LoVo (cell line): ENCODE measurements around the gene SUGCT.
A peak's percentile ranks its signal among the peaks of the same experiment; 100 is the strongest.
"Not testable (repeated sequence)": the region's sequence is repeated elsewhere in the genome, so short reads cannot be mapped to it uniquely, and the experiment has no call there.

Experiments
- DNase-seq: peaks from one replicate; pipeline ENCODE4 v3.0.0-alpha.2; 2016; ENCODE audit warnings: low spot score

Gene SUGCT

GRCh38 chr7:40202851-40203250 is 68.0 kb downstream of the SUGCT start:
- no peak for DNase-seq

- no peak for DNase-seq
Observed at GRCh38 chr7:40204581-40204980, 69.8 kb downstream of the SUGCT start.

GRCh38 chr7:40205992-40206391 is 71.2 kb downstream of the SUGCT start:
- no peak for DNase-seq

- DNase-seq: no peak
Observed at GRCh38 chr7:40211276-40212003, 76.6 kb downstream of the SUGCT start.

- DNase-seq: no peak
Observed at GRCh38 chr7:40213291-40213690, 78.5 kb downstream of the SUGCT start.

- no peak for DNase-seq
Observed at GRCh38 chr7:40213856-40214255, 79.1 kb downstream of the SUGCT start.

- not testable (repeated sequence) for DNase-seq
Observed at GRCh38 chr7:40218612-40219011, 83.8 kb downstream of the SUGCT start.

- DNase-seq: no peak
Observed at GRCh38 chr7:40219917-40220316, 85.1 kb downstream of the SUGCT start.

- DNase-seq: no peak
Observed at GRCh38 chr7:40220421-40220911, 85.7 kb downstream of the SUGCT start.

GRCh38 chr7:40221836-40222235 is 87.0 kb downstream of the SUGCT start:
- DNase-seq: no peak

GRCh38 chr7:40223451-40224127 is 88.8 kb downstream of the SUGCT start:
- no peak for DNase-seq

GRCh38 chr7:40230101-40230500 is 95.3 kb downstream of the SUGCT start:
- no peak for DNase-seq

- no peak for DNase-seq
Observed at GRCh38 chr7:40231796-40232195, 97.0 kb downstream of the SUGCT start.

GRCh38 chr7:40232242-40232893 is 97.6 kb downstream of the SUGCT start:
- DNase-seq: peak; percentile 77

- DNase-seq: no peak
Observed at GRCh38 chr7:40234046-40234445, 99.2 kb downstream of the SUGCT start.

GRCh38 chr7:40234666-40235065 is 99.9 kb downstream of the SUGCT start:
- no peak for DNase-seq

GRCh38 chr7:40237731-40238130 is 102.9 kb downstream of the SUGCT start:
- DNase-seq: no peak

GRCh38 chr7:40239755-40240303 is 105.0 kb downstream of the SUGCT start:
- no peak for DNase-seq

- DNase-seq: no peak
Observed at GRCh38 chr7:40243076-40243475, 108.3 kb downstream of the SUGCT start.

- no peak for DNase-seq
Observed at GRCh38 chr7:40244226-40244625, 109.4 kb downstream of the SUGCT start.

- no peak for DNase-seq
Observed at GRCh38 chr7:40248681-40249080, 113.9 kb downstream of the SUGCT start.

GRCh38 chr7:40253444-40253843 is 118.6 kb downstream of the SUGCT start:
- not testable (repeated sequence) for DNase-seq
